H1 (cell line): ENCODE measurements around the gene PPRC1. TPM values are rescaled to one million over a fixed set of nuclear protein-coding genes. Genes with fewer than 3 reads are reported as not detected.

Experiments
- BACH1 ChIP-seq: IDR thresholded peaks from 2 replicates; pipeline ENCODE4 v1.6.1; 2012; ENCODE audit warnings: low read length, improper control_type of control experiment
- CEBPB ChIP-seq: IDR thresholded peaks from 2 replicates; pipeline ENCODE4 v1.6.1; 2012; ENCODE audit warnings: low read depth, low read length
- EP300 ChIP-seq, 2 experiments: IDR thresholded peaks; 1 replicate in 1 of 2; 2 replicates in 1 of 2; pipeline ENCODE4 v1.6.1; 2011 to 2012; ENCODE audit warnings: low read depth in 2 of 2, low read length in 2 of 2, mild to moderate bottlenecking in 2 of 2, borderline replicate concordance in 1 of 2, inconsistent platforms in 1 of 2, moderate library complexity in 1 of 2
- GABPA ChIP-seq: IDR thresholded peaks from 2 replicates; pipeline ENCODE4 v1.6.1; 2011; ENCODE audit warnings: mild to moderate bottlenecking, low read length, moderate library complexity, borderline replicate concordance; ENCODE audit not compliant: insufficient read depth
- KDM1A ChIP-seq: fragments of 200-600, 300-600 bp; sonication (generic); IDR thresholded peaks from 2 replicates; pipeline ENCODE4 v1.7.1; 2016; ENCODE audit warnings: mild to moderate bottlenecking, low read length, borderline replicate concordance
- SP4 ChIP-seq: IDR thresholded peaks from 2 replicates; pipeline ENCODE4 v1.6.1; 2012; ENCODE audit warnings: low read length, inconsistent platforms
- SUZ12 ChIP-seq: fragments of 200-600 bp; sonication (generic); IDR thresholded peaks from 2 replicates; pipeline ENCODE4 v1.6.1; 2012; ENCODE audit warnings: mild to moderate bottlenecking, inconsistent platforms, low read length, moderate library complexity, mixed read lengths
- TCF12 ChIP-seq: IDR thresholded peaks from 2 replicates; pipeline ENCODE4 v1.6.1; 2011; ENCODE audit warnings: low read depth, mild to moderate bottlenecking, low read length
- polyA plus RNA-seq, 7 experiments: library from polyadenylated mRNA; depleted of rRNA in 3 of 7; stranded (reverse) in 5 of 7; unstranded in 2 of 7; fragments of >200 nt in 5 of 7; fragments of 200-250 nt in 2 of 7; gene quantifications; 1 replicate in 5 of 7; 2 replicates in 1 of 7; 4 replicates in 1 of 7; pipeline versions ENCODE4 v1.2.1 to v1.2.3, GENCODE V29; 2011 to 2013; ENCODE audit warnings: missing spikeins in 2 of 7, mixed read lengths in 2 of 7
- total RNA-seq: library from RNA; stranded (reverse); fragmentation: NEBNext Ultra II Directional; extraction: Animal tissue kit (Norgen Biotek cat#: 25700); gene quantifications from 2 replicates; pipeline ENCODE4 v1.2.1, GENCODE V29; 2021

PPRC1 gene
- total and polyA plus RNA-seq, 2 of the 8 experiments (the other 6 are each of a cell fraction or from before 2014, with no cell fraction given): 46.5 to 88.4 TPM

- TF ChIP-seq BACH1: no peak
- TF ChIP-seq TCF12: no peak
- TF ChIP-seq EP300 (IDR thresholded peaks at IDR 0.05; ENCODE audit: borderline replicate concordance in 1 of 2, low read depth in 2 of 2, low read length in 2 of 2): no peak
- TF ChIP-seq CEBPB: no peak
- TF ChIP-seq SP4: no peak
- TF ChIP-seq KDM1A: no peak
- TF ChIP-seq SUZ12: no peak
- TF ChIP-seq GABPA: no peak
Measured at GRCh38 chr10:102154466-102155116, 21.8 kb downstream of the PPRC1 start (continued).
